Measurements from ENCODE around the gene TBC1D14. TPM values are rescaled to one million over a fixed set of nuclear protein-coding genes. Genes with fewer than 3 reads are reported as not detected.

Gene TBC1D14
- total RNA-seq, 1 donor: 42.3 TPM

DNA sequence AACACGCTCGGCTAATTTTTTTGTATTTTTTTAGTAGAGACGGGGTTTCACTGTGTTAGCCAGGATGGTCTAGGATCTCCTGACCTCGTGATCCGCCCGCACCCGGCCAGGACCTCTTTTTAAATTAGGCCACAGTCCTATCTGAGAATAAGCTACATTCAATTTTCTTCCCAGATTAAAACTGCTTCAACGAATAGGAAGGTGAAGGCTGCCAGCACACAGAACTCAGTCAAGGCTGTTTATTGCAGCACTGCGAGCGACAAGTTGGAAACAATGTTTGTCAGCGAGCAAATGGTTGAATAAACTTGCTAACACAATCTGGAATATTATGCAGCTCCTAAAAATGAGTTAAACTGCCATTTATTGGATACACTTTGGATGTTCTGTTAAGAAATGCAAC lies 156.4 kb downstream of the TBC1D14 start:
- DNase-seq (ENCODE audit: low read depth): no peak
- H3K4me3 ChIP-seq (ENCODE audit: low read depth, low read length): no peak overlapping the region
- TF ChIP-seq, protein P1, sequence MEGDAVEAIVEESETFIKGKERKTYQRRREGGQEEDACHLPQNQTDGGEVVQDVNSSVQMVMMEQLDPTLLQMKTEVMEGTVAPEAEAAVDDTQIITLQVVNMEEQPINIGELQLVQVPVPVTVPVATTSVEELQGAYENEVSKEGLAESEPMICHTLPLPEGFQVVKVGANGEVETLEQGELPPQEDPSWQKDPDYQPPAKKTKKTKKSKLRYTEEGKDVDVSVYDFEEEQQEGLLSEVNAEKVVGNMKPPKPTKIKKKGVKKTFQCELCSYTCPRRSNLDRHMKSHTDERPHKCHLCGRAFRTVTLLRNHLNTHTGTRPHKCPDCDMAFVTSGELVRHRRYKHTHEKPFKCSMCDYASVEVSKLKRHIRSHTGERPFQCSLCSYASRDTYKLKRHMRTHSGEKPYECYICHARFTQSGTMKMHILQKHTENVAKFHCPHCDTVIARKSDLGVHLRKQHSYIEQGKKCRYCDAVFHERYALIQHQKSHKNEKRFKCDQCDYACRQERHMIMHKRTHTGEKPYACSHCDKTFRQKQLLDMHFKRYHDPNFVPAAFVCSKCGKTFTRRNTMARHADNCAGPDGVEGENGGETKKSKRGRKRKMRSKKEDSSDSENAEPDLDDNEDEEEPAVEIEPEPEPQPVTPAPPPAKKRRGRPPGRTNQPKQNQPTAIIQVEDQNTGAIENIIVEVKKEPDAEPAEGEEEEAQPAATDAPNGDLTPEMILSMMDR (IDR thresholded peaks at IDR 0.05; ENCODE audit: insufficient read depth, low read depth, low read length): no peak

DNA sequence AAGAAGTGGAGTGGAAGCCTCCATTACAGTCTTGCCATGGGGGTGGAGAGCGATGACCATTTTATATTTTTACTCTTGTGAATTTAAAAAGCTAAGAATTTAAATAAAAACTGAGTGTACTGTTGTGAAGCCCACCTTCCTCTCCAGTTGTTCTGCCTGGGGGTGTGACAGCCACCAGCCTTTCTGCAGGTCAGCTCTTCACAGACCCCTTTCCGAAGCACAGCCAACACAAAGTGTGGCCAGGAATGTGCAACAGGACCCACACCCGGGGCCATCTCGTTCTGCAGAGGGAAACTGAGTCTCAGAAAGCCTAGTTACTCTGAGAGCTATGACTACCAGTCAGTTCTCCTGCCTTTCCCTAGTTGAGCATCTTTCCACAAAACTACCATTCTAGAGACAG lies 156.9 kb downstream of the TBC1D14 start:
- DNase-seq (ENCODE audit: low read depth): no peak
- TF ChIP-seq, protein P1 (IDR thresholded peaks at IDR 0.05; ENCODE audit: insufficient read depth, low read depth, low read length): no peak
- peak overlapping the region; percentile 86 for H3K4me3 ChIP-seq (ENCODE audit: low read depth, low read length)

DNA sequence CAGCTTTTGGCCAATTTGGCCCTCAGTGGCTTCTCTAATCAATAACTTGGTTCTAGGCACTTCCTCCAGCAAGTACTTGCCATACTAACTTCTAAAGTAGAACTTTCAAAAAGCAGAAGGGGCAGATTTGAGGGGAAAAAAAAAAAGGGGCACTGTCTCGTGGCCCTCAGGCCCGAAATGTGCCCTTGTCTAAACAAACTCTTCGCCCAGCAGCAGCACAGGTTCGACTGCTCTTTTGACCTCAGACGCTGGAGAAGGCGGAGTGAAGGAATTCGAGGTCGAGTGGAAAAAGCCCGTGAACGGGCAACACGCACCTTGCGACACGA lies 157.5 kb downstream of the TBC1D14 start:
- DNase-seq (ENCODE audit: low read depth): no peak
- peak overlapping the region; percentile 86 for H3K4me3 ChIP-seq (ENCODE audit: low read depth, low read length)
- TF ChIP-seq, protein P1 (IDR thresholded peaks at IDR 0.05; ENCODE audit: insufficient read depth, low read depth, low read length): no peak

DNA sequence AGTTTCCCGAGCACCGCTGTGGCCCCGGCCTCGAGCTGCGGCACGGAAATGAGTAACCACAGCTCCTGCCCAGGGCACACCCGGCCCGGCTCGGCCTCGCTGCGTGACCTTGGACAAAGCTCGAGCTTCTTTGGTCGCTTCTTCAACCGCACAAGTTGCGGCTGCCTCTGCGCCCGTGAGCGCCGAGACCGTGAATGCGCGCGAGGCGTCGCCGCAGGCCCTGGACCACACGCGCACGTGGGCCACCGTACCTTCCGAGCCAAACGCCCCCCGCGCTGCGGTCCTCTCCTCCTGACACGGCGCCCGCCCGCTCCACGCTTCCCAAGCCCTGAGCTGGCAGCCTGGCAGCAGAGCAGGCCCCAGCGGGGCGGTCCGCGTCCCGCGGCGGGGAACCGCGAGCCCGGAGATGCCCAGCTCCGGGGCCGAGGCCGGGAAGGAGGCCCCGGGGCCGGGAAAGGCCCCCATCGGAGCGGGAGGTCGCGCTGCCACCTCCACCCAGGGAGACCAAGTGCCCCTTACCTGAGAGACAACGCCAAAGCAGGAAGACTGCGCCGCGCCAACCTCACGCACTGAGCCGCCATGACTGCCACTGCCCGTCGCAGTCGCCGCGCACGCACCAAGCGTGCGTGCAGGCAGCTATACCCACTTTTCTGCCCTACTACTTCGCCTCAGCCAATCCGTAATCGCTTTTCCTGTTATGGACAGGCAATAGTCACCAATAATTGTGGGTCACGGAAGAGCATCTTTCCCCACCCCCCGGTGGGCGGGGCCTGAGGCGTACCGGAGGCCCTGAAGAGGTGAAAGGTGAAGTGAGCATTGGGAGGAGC lies 158.0 kb downstream of the TBC1D14 start, which contains the start of gene GRPEL1:
Gene GRPEL1 (minus strand): TSS at position 613 of the 827 bp plus-strand sequence. CDS start 32 bp downstream, at position 581.
- DNase-seq (ENCODE audit: low read depth): peak; percentile 100
- TF ChIP-seq, protein P1 (IDR thresholded peaks at IDR 0.05; ENCODE audit: insufficient read depth, low read depth, low read length): no peak
- peak within 1 kb of the TSS; percentile 86 for H3K4me3 ChIP-seq (ENCODE audit: low read depth, low read length)

DNA sequence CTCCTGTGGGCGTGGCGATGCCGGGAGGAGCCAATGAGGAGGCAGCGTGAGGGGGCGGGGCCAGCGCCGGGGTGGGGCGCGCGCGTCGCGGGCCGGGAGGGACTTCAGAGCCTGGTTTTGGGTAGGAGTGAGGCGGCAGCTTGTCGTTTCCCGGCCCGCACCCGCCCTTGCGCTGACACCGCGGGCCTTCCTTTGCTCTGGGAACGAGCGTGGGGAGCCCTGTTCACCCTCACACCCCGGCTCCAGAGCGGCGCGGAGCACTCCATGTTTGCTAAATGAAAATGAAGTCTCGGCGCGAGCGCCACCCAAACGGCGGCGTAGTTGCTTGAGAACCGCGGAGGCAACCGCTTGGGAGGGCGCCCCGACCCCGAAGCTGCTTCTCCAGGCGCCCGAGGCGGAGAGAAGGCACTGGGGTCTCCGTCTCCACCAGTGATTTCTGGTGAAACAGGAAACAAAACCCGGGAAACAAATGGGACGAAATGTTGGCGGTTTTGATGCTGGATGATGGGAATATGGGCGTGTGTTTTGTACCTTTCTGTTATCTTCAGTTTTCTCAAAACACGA lies 158.7 kb downstream of the TBC1D14 start:
- H3K4me3 ChIP-seq (ENCODE audit: low read depth, low read length): peak overlapping the region; percentile 81
- DNase-seq (ENCODE audit: low read depth): no peak
- TF ChIP-seq, protein P1 (IDR thresholded peaks at IDR 0.05; ENCODE audit: insufficient read depth, low read depth, low read length): no peak

DNA sequence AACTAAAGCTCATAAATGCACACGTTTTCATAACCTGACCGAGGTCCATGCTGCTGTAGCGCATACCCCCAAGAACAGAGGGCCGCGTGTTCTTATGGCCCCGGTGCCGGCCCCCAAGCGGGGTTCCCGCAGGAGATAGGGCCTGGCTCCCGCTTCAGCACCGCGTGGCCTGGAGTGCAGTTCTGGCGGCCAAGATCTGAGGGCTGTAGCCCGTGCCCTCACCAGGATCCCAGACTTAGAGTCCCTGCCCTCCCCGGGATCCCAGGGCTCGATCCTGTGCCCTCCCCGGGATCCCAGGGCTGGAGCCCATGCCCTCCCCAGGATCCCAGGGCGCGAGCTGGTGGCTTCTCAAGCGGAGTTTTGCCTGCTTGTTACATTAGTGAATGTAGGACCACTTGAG lies 159.3 kb downstream of the TBC1D14 start:
- peak; percentile 13 for DNase-seq (ENCODE audit: low read depth)
- TF ChIP-seq, protein P1 (IDR thresholded peaks at IDR 0.05; ENCODE audit: insufficient read depth, low read depth, low read length): no peak
- peak overlapping the region; percentile 81 for H3K4me3 ChIP-seq (ENCODE audit: low read depth, low read length)

All from fibroblast of villous mesenchyme (primary cell).